ENCODE measurements around the gene TENM4.

Gene TENM4

DNA sequence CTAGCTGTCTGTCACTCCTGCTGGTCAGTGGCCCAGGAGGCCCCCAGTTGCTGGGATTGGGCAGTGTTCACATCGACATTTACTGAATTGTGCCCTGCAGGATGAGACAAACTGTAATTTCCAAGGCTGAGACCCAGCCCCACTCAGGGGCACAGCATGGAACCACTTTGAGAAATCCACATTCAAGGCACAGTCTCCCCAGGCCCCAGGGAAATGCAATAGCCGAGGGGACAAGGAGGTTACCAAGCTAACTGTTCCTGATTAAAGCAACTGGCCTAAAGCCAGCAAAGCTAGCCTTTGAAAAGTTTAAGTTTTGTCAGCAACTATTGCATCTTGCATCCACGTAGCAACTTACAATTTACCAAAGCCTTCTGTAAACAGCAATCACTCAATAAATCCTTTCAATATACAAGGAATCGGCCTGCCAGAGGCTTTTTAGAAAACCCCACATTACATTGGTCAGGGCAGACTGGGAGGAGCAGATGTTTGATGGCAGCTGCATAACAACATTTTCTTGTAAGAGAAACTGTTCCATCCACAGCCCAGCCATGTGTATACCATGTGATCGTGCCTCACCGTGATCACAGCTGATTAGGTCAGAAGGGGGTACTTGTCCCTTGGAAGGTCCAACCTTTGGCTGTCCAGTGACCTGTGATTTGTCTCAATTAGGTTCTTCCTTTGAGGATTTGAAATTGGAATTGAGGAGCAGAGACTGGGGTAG, 103.9 kb downstream of the TENM4 start:
- DNase-seq, result no peak

DNA sequence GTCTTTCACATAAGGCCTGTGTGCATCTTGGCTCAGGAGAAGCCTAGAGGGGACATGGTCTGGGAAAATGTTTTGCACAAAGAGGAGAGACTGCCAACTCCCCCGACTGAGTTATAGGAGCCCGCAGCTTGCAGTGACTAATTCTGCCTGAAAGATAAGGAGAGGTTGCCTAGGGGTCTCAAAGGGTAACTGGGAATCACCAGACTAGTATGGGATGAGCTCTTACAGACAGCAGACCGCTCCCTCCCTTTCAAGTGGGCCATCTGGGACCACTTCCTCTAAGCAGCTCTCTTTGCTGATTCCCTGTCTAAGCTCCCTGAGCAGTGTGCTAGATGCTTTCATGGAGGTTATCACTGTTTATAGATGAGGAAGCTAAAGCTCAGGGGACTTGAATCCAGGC, 105.1 kb downstream of the TENM4 start:
- no peak for DNase-seq

DNA sequence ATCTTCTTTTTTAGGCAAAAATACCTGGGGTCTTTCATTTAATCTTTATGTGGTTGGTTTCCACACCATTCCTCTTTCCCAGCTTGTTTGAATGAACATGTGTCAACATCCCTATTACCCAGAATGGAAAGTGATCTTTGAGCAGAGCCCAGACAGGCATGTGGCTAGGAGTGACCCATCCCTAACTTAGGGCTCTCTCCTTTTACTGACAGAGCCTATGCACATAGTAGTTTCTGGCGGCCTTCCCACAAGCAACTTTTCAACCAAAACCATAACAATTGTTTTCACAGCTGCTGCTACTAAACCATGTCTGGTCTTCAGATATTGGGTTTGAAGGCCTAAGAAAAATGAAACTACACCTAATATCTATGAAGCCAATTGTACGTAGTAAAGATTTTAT, 107.5 kb downstream of the TENM4 start:
- DNase-seq, result no peak

DNA sequence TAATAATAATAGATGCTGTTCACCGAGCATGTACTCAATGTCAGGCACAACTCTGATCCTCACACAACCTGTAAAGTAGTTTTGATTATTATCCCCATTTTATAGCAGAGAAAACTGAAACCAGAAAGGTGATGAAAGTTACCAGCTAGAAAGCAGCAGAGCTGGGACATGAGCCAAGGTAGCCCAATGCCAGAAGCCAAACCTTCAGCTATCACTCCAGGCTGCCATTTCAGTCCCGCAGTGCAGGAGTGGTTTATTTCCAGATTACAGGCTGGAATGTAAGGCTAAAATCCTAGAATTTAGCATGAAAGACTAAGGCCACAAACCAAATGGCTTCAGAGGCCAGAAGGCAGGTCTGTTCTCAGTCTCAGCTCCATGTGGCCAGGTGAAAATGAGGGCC, 108.8 kb downstream of the TENM4 start:
- no peak for DNase-seq

DNA sequence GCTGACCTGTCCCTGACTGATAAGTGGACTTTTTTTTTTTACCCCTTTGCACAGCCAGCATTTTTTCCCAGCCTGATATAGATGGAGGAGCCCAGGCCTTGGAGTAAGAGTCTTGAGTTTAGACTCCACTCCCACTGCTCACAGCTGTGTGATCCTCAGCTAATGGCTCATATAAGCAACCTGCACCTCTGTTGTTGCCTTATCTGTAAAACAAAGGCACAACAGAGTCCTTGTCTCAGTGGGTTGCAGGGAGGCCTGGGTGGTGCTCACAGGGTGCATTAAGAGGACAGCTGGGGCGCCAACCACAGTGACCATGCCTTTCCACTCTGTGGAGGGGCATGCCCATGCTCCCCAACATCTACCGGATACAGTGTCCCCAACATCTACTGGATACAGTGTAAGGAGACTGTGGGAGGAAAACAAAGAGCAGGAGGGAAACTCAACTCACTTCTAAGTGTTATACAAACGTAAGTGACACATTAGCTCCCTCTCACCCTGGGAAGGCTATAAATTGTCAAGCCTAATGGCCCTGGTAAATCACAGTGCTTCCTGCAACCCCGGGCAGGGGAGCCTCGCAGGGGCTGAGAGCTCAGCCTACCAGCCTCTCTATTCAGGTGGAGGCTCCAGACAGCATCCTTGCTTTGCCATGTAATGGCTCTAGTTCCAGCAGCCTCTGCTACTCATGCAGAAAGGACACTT, 109.5 kb downstream of the TENM4 start:
- no peak for DNase-seq

DNA sequence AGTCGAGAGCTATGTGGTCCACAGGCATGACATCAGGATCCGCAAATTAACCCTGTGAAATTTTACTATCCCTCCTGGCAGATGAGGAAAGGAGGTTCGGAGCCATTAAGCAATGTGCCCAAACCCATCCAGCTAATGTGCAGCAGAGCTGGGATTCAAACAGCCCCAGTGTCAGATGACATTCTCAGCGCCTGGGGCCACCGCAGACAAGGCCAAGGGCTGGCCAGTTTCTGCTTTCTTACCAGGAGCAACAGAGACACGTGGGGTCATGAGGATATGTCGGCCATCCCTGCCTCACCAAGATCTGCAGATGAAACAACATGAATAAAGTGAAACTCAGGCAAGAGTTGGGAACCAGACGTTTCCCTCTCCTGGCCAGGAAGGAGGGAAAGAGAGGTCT, 110.2 kb downstream of the TENM4 start:
- no peak for DNase-seq

DNA sequence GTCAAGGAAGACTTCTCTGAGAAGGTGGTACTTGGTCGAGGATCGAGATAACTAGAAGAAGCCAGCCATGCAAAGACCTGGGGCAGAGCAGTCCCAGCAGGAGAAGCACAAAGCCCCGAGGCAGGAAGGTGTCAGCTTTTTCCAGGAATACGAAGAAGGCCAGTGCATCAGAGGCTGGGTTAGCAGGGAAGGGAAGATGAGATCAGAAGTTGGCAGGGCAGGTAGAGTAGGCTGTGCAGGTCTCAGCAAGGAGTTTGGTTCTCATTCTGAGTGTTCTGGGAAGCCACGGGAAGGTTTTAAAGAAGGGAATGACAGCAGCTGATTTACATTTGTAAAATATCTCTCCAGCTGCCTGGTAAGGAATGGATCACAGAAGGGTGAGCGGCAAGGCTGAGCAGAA, 111.3 kb downstream of the TENM4 start:
- DNase-seq, result no peak

DNA sequence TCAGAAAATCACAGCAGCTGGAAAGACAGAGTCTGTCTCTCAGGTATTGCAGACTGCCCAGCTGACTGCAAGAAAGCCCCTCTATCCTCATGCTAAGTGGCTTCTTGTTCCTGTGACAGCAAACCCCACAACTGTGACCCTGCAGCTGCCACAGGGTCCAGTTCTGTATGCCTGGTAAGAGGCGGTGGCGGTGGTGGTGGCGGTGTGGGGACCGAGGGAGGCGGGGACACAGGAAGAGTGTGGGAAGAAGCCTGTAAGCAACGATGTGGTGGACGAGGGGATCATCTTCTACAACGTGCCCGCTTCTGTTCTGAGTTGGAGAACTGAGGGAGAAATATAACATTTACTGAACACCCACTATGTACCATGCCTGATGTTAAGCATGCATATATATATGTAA, 112.4 kb downstream of the TENM4 start:
- DNase-seq, result no peak

DNA sequence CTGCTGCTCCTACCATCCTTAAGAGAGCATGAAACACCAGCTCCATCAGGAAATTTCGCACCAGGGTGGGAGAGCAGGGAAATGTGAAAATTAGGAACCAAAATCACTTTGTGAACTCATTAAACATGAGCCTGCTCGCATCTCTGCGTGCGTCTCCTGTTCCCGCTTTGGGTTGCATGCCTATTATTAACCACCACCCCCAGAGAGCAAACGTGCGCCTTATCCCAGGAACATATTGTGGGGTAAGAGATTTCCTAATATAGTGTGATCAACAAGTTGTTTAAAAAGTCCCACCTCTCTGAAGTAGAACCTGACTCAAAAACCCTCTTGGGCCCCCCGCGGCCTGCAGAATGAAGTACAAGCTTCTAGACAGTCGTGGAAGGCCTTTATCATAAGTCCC, 115.0 kb downstream of the TENM4 start:
- no peak for DNase-seq

DNA sequence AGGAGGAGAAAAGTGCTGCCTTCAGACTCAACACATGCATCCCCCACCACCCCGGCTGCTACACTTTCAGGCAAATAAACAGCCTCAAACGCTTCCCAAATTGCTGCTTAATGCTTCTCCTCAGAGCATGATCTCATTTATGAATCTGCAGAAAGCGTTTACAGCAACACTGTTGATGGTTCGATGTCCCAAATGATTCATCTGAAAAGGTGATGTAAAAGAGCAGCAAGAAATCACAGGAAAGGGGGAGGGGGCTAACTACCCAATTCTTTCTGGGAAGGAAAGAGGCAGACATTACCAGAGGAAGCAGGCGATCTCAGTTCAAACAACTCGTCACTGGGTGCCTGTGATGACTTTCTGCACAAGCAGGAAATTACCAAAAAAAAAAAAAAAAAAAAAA, 119.6 kb downstream of the TENM4 start:
- DNase-seq, result no peak

DNA sequence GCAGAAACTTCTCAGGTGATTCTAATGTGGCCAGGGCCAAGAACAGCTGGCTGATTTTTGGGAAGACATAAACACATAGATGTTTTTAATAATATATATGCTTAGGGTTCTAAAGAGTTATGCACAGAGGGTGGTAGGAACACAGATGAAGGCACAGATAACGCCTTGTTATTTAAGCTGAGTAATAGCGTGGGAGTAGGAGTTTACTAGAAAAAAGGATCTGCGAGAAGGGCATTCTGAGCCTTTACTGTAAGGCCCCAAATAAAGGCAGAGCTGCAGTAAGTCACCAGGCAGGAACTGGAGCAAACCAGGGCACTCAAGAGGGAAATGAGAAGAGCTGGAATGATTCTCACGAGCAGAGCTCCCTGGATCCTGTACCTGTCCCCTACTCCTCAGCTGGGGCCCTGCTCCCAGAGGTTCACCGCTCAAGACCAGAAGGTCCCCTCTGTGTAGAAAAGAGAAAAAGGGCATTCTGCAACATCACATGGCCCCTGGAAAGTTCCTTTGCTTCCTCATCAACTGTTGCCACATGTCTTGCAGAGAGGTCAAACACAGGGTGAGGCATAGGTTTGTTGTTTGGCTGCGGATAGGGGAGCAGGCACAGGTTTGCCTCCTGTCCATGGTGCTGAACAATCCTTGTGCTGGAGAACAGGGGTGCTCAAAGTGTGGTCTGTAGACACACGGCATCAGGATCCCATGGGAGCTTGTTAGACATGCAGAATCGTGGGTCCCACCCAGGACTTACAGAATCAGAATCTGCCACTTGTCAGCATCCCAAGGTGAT, 125.7 kb downstream of the TENM4 start:
- no peak for DNase-seq

DNA sequence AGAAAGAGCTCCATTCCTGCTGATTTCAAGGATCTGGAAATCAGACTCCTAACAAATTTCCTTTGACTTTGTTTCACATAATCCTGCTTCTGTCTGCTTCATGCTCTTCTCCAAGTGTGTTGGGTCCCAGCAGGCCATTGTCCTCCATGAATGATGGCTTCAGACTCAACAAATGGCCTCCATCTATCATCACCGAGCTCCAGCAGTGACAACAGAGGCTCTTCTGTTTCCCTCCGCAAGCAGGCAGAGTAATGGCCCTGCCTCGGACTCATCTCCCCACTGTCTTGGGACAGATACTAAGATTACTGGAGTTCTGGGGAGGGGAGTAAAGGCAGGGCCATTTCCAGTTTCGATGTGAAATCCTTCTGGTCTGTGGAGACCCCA, 127.3 kb downstream of the TENM4 start:
- no peak for DNase-seq

DNA sequence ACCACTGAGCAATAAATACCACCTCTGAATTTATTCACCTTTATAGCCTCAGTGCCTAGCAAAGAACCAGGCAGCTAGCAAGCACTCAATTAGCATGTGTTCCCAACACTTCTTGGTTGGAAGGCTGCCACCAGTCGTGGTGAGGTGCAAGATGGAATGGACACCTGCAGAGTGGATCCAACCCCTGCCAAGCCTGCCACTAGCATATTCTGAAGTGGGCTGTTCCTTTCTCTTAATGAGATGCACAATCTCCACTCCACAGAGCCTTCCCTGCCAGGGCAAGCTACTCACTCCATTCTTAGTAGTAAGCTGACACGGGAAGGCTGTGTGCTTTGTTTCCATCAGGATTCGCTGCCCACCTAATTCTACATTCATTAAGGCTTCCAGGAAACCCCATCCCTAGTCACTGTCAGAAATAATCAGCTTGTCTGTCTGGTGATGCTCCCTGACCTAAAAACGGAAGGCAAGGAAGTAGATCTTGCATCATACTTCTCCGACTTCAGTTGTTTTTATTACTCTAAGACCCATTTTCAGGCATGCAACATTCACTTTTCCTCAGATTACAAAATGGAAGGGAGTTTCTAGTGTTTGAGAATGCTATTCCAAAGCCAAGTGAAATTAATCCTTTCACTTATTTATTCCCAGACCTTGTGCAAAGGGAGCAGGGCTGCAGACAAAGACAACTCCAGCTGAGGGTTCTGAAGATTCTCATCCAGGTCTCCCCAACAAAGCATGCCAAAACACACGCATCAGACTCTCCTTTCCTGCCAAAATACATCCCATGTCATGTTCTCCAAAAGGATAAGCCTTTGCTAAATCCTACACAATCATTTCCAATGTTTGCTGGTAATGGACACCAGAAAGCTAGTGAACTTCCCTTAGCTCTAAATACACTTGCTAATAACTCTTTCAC, 128.0 kb downstream of the TENM4 start:
- DNase-seq, result no peak

DNA sequence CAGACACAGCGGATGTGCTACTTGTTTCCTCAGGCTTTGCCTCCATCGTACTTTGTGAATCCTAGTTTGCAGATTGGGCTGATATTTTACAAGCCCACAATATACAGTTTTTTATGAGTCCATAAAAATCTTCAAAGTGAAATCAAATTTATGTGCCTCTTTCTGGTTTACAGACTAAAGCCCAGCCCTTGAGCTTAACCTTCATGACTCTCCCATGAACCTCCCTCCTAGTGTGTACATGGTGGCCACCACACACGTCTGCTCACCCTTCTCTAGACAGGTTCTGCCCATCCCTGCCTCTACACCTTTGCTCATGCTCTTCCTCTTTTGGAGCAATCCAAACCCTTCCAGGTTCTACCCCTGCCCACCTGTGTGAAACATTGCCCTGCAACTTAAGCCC, 129.4 kb downstream of the TENM4 start:
- no peak for DNase-seq

DNA sequence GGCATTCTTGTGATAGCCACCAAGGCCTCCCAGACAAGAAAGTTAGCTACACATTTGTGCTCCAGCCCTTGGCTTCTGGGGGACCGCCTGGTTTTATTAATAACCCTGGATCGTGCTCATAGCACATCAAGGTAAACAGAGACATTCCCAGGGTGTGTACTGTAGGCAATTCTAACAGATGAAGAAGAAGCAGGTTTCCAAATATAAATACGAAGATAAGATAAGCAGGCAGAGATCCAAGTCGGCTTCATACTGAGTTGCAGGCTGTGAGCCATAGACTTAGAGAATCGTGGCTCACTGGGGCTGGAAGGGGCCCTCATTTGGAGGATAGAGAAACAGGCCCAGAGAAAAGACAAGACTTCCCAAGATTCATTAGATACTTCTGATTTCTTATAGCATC, 131.4 kb downstream of the TENM4 start:
- no peak for DNase-seq

DNA sequence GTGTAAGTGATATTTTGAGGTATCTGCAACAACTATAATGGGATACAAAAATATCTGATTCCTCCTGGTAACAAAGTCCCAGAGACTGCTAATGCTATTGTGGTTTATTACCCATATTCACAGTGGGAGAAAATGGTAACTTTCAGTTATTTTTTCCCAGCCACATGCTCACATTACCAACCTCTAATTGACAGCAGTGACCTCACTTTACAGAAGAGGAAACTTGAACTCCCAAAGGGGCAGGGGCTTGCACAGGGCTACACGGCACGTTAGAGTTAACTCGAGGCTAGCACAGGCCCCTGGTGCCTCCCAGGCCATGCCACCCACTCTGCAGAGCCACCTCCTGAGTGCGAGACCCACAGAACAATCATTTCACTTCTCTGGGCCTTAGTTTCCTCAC, 132.4 kb downstream of the TENM4 start:
- no peak for DNase-seq

DNA sequence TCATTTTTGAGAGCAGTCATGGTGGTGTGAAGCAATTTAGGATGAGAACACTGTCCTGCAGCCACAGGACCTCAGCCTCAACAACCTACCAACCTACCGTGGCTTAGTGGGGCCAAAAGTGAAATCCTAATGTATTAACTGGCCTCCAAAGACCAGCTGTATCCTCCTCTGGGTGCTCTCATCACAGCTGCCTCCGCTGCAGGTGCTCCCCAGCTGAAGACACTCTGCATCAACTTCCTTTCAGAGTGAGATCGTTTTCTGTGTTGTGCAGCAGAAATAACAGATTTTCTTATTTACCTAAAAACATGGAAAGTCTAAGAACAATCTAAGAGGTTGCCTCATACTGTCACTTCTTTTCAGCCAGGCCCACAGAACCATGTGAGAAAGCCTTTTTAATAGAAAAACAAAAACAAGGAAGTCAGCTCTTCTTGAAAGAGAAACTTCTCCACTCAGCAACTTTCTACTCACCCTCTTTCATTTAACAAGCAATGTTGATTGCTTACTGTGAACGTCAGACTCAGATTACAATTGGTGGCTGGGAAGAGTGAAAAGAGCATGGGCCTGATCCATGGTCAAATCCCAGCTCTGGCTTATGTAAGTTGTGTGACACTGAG, 136.1 kb downstream of the TENM4 start:
- no peak for DNase-seq

DNA sequence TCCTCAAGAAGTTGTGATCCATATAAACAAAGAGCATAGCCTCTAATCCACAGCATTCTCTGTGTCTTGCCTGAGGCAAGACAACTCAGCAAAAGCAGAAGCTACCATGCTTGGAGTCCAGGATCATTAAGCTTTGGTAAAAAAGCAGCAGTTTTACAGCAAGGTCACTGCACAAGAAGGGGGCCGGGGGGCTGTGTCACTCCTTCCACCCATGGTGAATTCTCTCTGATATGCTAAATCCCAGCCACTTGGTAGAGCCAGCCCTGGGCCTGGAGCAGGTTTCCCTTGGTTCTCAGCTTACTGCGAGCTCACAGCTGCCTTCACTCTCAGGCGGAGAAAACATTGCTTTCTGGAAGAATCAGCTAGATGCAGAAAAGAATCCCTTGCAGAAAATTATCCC, 144.7 kb downstream of the TENM4 start:
- DNase-seq, result no peak

DNA sequence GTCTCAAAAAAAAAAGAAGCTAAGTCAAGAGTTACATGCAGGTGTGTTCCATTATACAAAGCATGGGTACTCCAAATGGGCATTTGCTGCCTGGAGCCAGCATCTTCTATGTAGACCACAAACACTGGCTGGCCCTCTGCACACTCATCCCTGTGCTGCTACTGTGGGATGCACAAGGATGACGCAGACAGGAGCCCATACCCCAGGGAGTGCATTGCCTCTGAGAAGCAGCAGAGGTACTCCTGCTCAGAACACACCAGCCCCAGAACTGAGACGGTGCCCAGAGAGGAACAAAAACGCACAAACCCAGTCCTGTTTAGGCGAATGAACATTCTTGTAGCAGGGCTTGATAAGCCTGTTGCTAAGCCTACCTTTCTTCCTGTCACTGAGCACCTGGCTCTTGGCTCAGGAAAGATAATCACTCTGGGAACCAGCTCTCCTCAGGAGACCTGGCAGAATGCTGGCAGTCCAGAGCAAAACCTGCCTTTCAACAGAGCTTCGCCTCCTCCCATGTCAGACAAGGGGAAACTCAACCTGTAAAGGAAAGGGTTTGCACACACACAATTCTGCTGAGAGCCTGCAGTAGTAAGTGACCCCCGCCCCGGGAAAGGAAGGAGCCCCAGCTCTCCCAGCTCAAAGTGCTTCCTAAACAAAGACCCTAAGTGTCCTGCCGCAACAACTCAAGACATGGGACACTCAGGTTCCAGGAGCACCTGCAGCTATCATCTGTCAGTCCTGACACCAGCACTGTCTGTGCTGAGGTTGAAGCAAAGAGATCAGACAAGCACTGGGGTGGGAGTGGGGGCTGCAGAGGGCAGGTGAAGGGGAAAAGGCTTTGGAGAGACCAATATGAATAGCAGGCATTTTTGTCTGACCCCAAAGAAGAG, 145.7 kb downstream of the TENM4 start:
- DNase-seq, result no peak

DNA sequence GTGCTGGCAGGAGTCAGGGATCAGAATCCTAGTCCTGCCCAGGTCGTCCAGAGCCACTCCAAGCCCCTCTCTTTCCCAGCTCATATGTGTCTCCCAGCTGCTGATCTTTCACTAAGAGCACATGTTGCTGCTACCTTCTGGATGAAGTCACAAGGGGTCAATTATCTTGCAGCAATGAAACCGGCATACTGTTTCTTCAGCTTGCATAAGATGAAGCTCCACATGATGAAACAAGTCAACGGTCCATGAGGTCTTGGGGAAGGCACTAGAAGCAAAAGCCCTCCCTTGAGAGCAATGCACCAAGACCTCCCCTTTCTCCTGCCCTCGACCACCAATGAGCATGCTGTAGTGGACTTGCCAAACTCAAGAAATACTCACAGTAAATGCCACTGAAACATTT, 148.9 kb downstream of the TENM4 start:
- DNase-seq, result no peak

DNA sequence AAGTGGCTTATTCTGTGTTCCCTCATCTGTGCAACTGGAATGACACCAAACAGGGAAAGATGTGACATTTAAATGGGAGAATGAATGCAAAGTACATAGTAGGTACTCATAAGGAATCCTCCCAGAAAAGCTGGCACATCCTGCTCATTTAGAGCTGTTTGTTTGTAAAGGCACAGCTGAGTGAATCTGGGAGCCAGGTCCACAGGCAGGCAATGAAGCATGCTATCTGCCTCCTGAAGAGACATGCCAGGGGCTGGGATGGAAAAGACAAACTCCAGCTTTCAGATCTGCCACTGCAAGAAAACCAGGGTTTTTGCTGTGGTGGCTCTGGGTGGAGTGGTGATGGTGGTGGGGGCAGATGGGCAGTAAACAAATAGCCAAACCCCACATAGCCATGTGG, 150.1 kb downstream of the TENM4 start:
- DNase-seq, result no peak

DNA sequence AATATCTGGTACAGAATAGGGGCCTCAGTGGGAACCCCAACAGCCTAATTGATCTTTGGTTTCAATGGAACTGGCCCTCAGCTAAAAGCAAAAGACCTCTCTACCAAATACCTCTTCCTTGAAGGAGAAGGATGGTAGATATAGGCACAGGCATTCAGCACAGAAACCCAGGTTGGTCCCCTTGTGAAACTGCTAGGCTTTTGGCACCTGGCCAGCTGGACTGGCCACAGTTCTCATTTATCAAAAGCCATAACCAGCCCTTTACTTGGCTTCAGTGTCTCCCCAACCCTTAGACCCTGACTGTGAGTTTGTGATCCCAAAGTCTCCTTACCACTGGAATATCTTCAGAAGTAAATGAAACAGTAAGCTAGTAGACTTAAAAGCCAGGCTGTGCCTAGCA, 152.9 kb downstream of the TENM4 start:
- DNase-seq, result no peak
